Tibial artery (tissue), 4 donors: ENCODE results near the gene STAB2.

ENCODE experiments used
- DNase-seq, 2 donors: peaks; one replicate each; pipeline ENCODE4 v3.0.0-alpha.2; 2019
- H3K27ac ChIP-seq, 2 donors: fragments of 200-600 bp; sonication (generic) in 1 of 2; 1 replicate in 1 of 2; 2 replicates in 1 of 2; pipeline ENCODE4 v1.5.1; 2018 to 2019; ENCODE audit warnings: mild to moderate bottlenecking in 1 of 2
- H3K27me3 ChIP-seq, 2 donors: fragments of 200-600 bp; sonication (generic) in 1 of 2; one replicate each; pipeline versions ENCODE4 v1.5.1 to v1.6.0; 2016 to 2019
- H3K36me3 ChIP-seq, 3 donors: fragments of 200-600 bp; sonication (generic) in 2 of 3; one replicate each; pipeline ENCODE4 v1.5.1; 2016 to 2019; ENCODE audit warnings: mild to moderate bottlenecking in 2 of 3
- H3K4me1 ChIP-seq, 4 donors: fragments of 200-600 bp; sonication (generic) in 2 of 4; 1 replicate in 3 of 4; 2 replicates in 1 of 4; pipeline ENCODE4 v1.5.1; 2016 to 2019
- H3K4me3 ChIP-seq, 2 donors: fragments of 200-600 bp; sonication (generic) in 1 of 2; 1 replicate in 1 of 2; 2 replicates in 1 of 2; pipeline ENCODE4 v1.5.1; 2018 to 2019; ENCODE audit warnings: mild to moderate bottlenecking in 2 of 2
- H3K9me3 ChIP-seq, 3 donors: fragments of 200-600 bp; sonication (generic) in 1 of 3; one replicate each; pipeline ENCODE4 v1.5.1; 2016 to 2019
- intact Hi-C: fragments of 100-400 bp; cut with DNase I; formaldehyde crosslinking; loops from one replicate; pipeline ENCODE4 v1.15.0; 2023; ENCODE audit warnings: low total_unique reads
- TF ChIP-seq, protein P1 (sequence below), 2 experiments: fragments of 200-600 bp in 1 of 2; fragments of 450-650 bp in 1 of 2; IDR thresholded peaks; one replicate each; pipeline ENCODE4 v1.5.1; 2017 to 2019; ENCODE audit warnings: antibody characterized with exemption in 2 of 2, mild to moderate bottlenecking in 1 of 2, moderate library complexity in 1 of 2

The STAB2 gene

DNA sequence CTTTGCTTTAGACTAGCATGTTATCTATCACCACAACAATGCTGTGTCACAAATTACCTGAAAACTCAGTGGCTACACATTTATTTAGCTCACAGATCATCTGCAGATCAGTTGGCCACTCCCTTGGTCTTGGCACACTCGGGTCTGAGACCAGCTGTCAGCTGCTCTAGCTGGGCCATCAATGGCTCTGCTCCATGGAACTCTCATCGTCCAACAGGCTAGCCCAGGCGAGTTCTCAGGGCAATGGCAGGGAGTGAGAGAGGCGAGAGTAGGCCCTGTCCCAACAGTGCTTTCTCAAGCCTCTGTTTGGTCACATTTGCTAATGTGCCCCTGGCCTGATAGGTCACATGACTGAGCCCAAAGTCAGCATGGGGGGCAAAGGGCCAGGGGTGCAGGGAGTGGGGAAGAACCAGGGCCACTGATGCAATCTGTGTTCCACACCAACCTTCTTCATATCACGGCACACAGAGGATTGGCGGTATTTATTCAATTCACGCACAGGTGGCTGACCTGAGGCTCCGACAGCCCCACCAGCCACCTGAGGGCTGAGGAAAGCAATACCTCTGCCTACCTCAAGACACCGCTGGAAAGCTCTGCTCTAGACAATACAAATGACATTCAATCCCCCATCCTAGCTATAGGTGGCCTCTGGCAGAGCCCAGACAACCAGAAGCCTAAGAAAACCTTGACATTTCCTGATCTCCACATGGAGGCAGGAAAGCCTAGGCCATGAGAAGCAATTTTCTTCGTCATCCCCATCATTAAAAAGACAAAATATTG lies 171.4 kb downstream of the STAB2 start:
- Histone ChIP-seq H3K27ac (no peak overlapping the region), H3K27me3 (no peaks in the 10 kb centered on the region), H3K4me3 (no peak overlapping the region), H3K36me3 (peaks cover 32 to 61% (median 35%) of the 10 kb centered on the region in 3 donors), H3K9me3 (no peaks in the 10 kb centered on the region), H3K4me1 (no peaks in the 10 kb centered on the region)
- DNase-seq: no peak
- TF ChIP-seq, protein P1, sequence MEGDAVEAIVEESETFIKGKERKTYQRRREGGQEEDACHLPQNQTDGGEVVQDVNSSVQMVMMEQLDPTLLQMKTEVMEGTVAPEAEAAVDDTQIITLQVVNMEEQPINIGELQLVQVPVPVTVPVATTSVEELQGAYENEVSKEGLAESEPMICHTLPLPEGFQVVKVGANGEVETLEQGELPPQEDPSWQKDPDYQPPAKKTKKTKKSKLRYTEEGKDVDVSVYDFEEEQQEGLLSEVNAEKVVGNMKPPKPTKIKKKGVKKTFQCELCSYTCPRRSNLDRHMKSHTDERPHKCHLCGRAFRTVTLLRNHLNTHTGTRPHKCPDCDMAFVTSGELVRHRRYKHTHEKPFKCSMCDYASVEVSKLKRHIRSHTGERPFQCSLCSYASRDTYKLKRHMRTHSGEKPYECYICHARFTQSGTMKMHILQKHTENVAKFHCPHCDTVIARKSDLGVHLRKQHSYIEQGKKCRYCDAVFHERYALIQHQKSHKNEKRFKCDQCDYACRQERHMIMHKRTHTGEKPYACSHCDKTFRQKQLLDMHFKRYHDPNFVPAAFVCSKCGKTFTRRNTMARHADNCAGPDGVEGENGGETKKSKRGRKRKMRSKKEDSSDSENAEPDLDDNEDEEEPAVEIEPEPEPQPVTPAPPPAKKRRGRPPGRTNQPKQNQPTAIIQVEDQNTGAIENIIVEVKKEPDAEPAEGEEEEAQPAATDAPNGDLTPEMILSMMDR (IDR thresholded peaks at IDR 0.05): no peak
- intact Hi-C loops: no loop called here

DNA sequence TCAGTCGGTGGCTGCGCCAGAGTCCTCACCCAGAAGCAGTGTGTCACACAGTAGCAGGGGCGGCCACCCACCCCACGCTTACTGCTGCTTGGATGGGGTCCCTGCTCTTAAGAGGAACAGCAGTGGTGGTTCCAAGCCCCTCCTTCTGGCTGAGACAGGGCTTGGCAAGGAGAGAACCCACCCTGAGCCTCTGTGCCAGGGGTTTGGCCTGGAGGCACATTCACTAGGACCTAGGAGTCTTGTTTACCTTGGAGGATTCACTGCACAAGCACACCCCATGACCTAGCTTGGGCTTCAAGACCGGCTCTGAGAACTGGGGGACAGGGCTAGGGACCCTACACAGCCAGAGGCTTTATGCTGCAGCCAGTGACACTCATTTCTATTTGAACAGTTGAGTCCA lies 175.4 kb downstream of the STAB2 start:
- Histone ChIP-seq H3K4me3 (no peak overlapping the region), H3K9me3 (no peaks in the 10 kb centered on the region), H3K4me1 (no peaks in the 10 kb centered on the region), H3K36me3 (peaks cover 66 to 84% (median 67%) of the 10 kb centered on the region in 3 donors), H3K27ac (no peak overlapping the region), H3K27me3 (no peaks in the 10 kb centered on the region)
- intact Hi-C loops: no loop called here
- no peak for DNase-seq
- TF ChIP-seq, protein P1 (IDR thresholded peaks at IDR 0.05): no peak

DNA sequence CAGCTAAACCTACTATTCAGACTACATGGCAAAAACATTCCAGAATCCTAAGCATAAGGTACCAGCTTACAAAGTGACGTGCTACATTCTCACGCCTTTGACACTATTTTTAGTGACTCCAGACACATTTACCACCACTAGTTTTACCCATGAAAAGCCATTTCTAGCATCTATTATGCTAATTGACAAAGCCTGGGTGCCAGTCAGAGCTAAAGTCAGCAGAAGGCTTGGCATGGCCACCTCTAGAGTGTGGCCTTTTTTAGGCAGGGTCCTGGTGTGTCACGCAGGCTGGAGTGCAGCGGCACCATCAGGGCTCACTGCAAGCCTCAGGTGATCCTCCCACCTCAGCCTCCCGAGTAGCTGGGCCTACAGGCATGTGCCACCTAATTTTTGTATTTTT lies 178.2 kb downstream of the STAB2 start:
- Histone ChIP-seq H3K36me3 (peaks cover 79 to 83% (median 82%) of the 10 kb centered on the region in 3 donors), H3K4me1 (no peaks in the 10 kb centered on the region), H3K4me3 (no peak overlapping the region), H3K9me3 (no peaks in the 10 kb centered on the region), H3K27me3 (no peaks in the 10 kb centered on the region), H3K27ac (no peak overlapping the region)
- DNase-seq: no peak
- intact Hi-C loops: no loop called here
- TF ChIP-seq, protein P1 (IDR thresholded peaks at IDR 0.05): no peak

DNA sequence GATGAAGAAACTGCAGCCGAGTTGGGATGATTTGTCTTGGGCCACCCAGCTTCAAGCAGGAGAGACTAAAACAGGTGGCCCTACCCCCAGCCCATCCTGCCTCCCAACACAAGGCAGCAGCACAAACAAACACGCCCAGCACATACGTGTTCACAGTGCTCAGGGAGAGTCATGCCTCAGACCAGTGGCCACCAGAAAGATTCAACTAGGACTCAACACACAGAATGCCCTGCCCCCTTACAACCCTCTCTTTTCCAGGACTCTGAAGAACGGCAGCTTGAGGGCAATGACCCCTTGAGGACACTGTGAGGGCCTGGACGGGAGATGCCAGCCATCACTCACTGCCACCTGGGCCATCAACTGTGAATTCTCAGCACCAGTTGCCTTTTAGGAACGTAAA lies 179.0 kb downstream of the STAB2 start:
- DNase-seq: no peak
- H3K27me3 ChIP-seq: no peaks in the 10 kb centered on the region
- no peak overlapping the region for H3K27ac ChIP-seq
- no peak overlapping the region for H3K4me3 ChIP-seq
- H3K36me3 ChIP-seq: peaks cover 73 to 87% (median 84%) of the 10 kb centered on the region in 3 donors
- H3K4me1 ChIP-seq: no peaks in the 10 kb centered on the region
- intact Hi-C loops: no loop called here
- TF ChIP-seq, protein P1 (IDR thresholded peaks at IDR 0.05): no peak
- H3K9me3 ChIP-seq: no peaks in the 10 kb centered on the region

DNA sequence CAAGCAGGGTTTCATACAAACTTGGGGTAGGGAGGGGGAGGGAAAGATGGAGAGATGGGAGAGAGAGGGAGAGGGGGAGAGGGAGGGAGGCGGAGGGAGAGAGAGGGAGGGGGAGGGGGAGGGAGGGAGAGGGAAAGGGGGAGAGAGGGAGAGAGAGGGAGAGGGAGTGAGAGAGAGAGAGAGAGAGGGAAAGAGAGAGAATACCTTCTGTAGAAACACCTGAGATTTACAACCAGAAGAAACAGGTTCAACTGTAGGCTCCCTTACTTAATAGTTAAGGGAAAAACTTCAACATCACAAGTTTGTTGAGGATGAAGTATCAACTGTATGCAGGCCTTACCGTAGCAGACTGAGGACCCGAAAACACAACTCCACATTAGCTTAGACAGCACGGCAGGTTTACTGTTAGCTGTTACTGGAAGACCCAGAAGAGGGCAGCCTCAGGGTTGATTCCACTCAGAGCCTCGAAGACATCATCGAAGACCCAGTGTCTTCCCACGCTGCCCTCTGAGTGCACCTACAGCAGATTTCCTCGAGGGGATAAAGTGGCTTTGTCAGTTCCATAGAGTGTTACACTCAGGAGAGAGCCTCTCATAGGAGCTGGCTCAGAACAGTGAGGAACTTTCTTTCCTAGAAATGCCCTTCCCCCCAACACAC lies 181.5 kb downstream of the STAB2 start:
- Histone ChIP-seq H3K9me3 (no peaks in the 10 kb centered on the region), H3K27me3 (no peaks in the 10 kb centered on the region), H3K36me3 (peaks cover 47 to 66% (median 62%) of the 10 kb centered on the region in 3 donors), H3K4me1 (peaks cover 0 to 20% (median 13%) of the 10 kb centered on the region in 4 donors), H3K27ac (no peak overlapping the region), H3K4me3 (no peak overlapping the region)
- DNase-seq: no peak
- TF ChIP-seq, protein P1 (IDR thresholded peaks at IDR 0.05): no peak
- intact Hi-C loops: no loop called here
